Islet precursor cell (in vitro differentiated cells): ENCODE results near the gene MCC.

ENCODE experiments used
- DNase-seq: peaks from one replicate; pipeline ENCODE4 v3.0.0-alpha.2; 2018

MCC gene

GRCh38 chr5:113063927-113064326 lies 424.3 kb downstream of the MCC start:
- DNase-seq = peak; percentile 44

- DNase-seq = peak; percentile 16
Measured at GRCh38 chr5:113062869-113063508, 425.3 kb downstream of the MCC start.

- DNase-seq = peak; percentile 24
Measured at GRCh38 chr5:113061846-113062780, 426.1 kb downstream of the MCC start.

- DNase-seq = peak; percentile 44
Measured at GRCh38 chr5:113060408-113061025, 427.7 kb downstream of the MCC start.

- DNase-seq = peak; percentile 94
Measured at GRCh38 chr5:113059232-113060040, 428.8 kb downstream of the MCC start.

- DNase-seq = peak; percentile 54
Measured at GRCh38 chr5:113058706-113059226, 429.5 kb downstream of the MCC start.

- peak; percentile 53 for DNase-seq
Measured at GRCh38 chr5:113058269-113058668, 430.0 kb downstream of the MCC start.

- DNase-seq = peak; percentile 48
Measured at GRCh38 chr5:113057557-113057984, 430.7 kb downstream of the MCC start.

- peak; percentile 42 for DNase-seq
Measured at GRCh38 chr5:113056988-113057387, 431.3 kb downstream of the MCC start.

GRCh38 chr5:113054899-113055298 lies 433.4 kb downstream of the MCC start:
- DNase-seq = peak; percentile 49

GRCh38 chr5:113053511-113053995 lies 434.7 kb downstream of the MCC start:
- peak; percentile 74 for DNase-seq

- peak; percentile 51 for DNase-seq
Measured at GRCh38 chr5:113052041-113052795, 436.0 kb downstream of the MCC start.

- no peak for DNase-seq
Measured at GRCh38 chr5:113050721-113051382, 437.4 kb downstream of the MCC start.

- no peak for DNase-seq
Measured at GRCh38 chr5:113048931-113049330, 439.3 kb downstream of the MCC start.

GRCh38 chr5:113047733-113048652 lies 440.3 kb downstream of the MCC start:
- no peak for DNase-seq

GRCh38 chr5:113047234-113047633 lies 441.0 kb downstream of the MCC start:
- peak; percentile 74 for DNase-seq

- DNase-seq = no peak
Measured at GRCh38 chr5:113044776-113045465, 443.3 kb downstream of the MCC start.

- DNase-seq = no peak
Measured at GRCh38 chr5:113043491-113043931, 444.7 kb downstream of the MCC start.
